Stomach (tissue), 9 donors: ENCODE data around the gene LUZP2. TPM values are rescaled to one million over a fixed set of nuclear protein-coding genes. Genes with fewer than 3 reads are reported as not detected.

ENCODE experiments used
- DNase-seq, 2 donors: peaks; one replicate each; pipeline versions ENCODE4 v3.0.0 to v3.0.0-alpha.2; 2013 to 2019
- H3K27ac ChIP-seq, 5 donors: fragments of 200-600 bp in 4 of 5; sonication (generic) in 4 of 5; one replicate each; pipeline ENCODE4 v1.5.1; 2013 to 2019; ENCODE audit warnings: mild to moderate bottlenecking in 1 of 5, moderate library complexity in 1 of 5
- H3K27me3 ChIP-seq, 3 donors: fragments of 200-600 bp; sonication (generic); one replicate each; pipeline ENCODE4 v1.5.1; 2017 to 2019; ENCODE audit warnings: mixed run types in 1 of 3
- H3K36me3 ChIP-seq, 4 donors: fragments of 200-600 bp; sonication (generic); 1 replicate in 3 of 4; 2 replicates in 1 of 4; pipeline ENCODE4 v1.5.1; 2016 to 2019
- H3K4me1 ChIP-seq, 4 donors: fragments of 200-600 bp; sonication (generic); one replicate each; pipeline ENCODE4 v1.5.1; 2016 to 2019
- H3K4me3 ChIP-seq, 4 donors: fragments of 200-600 bp; sonication (generic) in 3 of 4; one replicate each; pipeline ENCODE4 v1.5.1; 2016 to 2019; ENCODE audit warnings: mild to moderate bottlenecking in 1 of 4
- H3K9me3 ChIP-seq, 4 donors: fragments of 200-600 bp; sonication (generic); one replicate each; pipeline ENCODE4 v1.5.1; 2016 to 2019
- EP300 ChIP-seq: sonication (generic); formaldehyde crosslinking; IDR thresholded peaks from one replicate; pipeline ENCODE4 v1.6.1; 2017; ENCODE audit warnings: antibody characterized with exemption
- POLR2A ChIP-seq, 4 donors: fragments of 450-650 bp; IDR thresholded peaks; one replicate each; pipeline ENCODE4 v1.6.1; 2016; ENCODE audit warnings: antibody characterized with exemption in 4 of 4, control low read depth in 2 of 4, mild to moderate bottlenecking in 1 of 4, moderate library complexity in 1 of 4
- POLR2AphosphoS5 ChIP-seq, 3 donors: sonication (generic); formaldehyde crosslinking; IDR thresholded peaks; one replicate each; pipeline ENCODE4 v1.6.1; 2016; ENCODE audit warnings: antibody characterized with exemption in 3 of 3
- WGBS, 5 donors: extraction: QIAGEN DNeasy Blood & Tissue Kit in 3 of 5; methylation state at CpG; one replicate each; pipeline versions ENCODE4 v1.1.5 to v1.1.7; 2013 to 2018; 5-methylcytosine and 5-hydroxymethylcytosine counted together
- intact Hi-C: fragments of 100-400 bp; cut with DNase I; formaldehyde crosslinking; loops from one replicate; pipeline ENCODE4 v1.15.1; 2023; ENCODE audit warnings: low total_unique reads
- polyA plus RNA-seq, 3 donors: library from polyadenylated mRNA; stranded (reverse); fragments of 200-250 nt; gene quantifications; one replicate each; pipeline ENCODE4 v1.2.3, GENCODE V29; 2013
- total RNA-seq, 5 donors: library from RNA; depleted of rRNA; stranded (reverse); fragments of >200 nt; gene quantifications; one replicate each; pipeline versions ENCODE4 v1.1.0 to v1.2.3, GENCODE V29; 2014 to 2016
- TF ChIP-seq, protein P1 (sequence below), 7 experiments: fragments of 450-650 bp in 4 of 7; fragments of 200-600 bp in 3 of 7; sonication (generic) in 3 of 7; IDR thresholded peaks; one replicate each; pipeline ENCODE4 v1.5.1; 2016 to 2019; ENCODE audit warnings: antibody characterized with exemption in 7 of 7, control low read depth in 2 of 7, mild to moderate bottlenecking in 1 of 7
- donor health status: healthy with polysubstance abuse.
- donor health status: Bipolar disorder and iron deficiency.
- donor health status: healthy.

The LUZP2 gene
- total and polyA plus RNA-seq, 8 donors, result 0.06 to 6.8 (median 0.23) TPM; not detected in 4

DNA sequence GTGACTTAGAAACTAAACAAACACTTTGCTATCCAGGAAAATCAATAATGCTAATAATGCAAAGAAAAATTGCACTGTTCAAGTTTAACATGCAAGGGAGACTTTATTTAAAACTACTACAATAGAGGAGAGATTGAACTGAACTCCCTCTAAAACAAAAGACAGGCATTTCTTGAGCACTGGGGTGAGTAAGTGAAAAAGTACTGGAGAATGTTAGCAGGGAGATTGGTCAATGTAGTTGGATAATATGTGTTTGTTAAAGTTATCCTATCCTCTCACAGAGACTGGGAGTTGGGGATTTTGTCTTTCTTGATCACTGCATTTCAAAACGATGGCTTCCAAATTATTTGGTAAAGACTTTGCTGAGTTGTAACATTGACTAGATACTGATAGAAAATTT is 77.6 kb downstream of the LUZP2 start:
- TF ChIP-seq EP300 (no peak), POLR2A (IDR thresholded peaks at IDR 0.05) (no peak), POLR2AphosphoS5 (IDR thresholded peaks at IDR 0.05) (no peak)
- TF ChIP-seq, protein P1, sequence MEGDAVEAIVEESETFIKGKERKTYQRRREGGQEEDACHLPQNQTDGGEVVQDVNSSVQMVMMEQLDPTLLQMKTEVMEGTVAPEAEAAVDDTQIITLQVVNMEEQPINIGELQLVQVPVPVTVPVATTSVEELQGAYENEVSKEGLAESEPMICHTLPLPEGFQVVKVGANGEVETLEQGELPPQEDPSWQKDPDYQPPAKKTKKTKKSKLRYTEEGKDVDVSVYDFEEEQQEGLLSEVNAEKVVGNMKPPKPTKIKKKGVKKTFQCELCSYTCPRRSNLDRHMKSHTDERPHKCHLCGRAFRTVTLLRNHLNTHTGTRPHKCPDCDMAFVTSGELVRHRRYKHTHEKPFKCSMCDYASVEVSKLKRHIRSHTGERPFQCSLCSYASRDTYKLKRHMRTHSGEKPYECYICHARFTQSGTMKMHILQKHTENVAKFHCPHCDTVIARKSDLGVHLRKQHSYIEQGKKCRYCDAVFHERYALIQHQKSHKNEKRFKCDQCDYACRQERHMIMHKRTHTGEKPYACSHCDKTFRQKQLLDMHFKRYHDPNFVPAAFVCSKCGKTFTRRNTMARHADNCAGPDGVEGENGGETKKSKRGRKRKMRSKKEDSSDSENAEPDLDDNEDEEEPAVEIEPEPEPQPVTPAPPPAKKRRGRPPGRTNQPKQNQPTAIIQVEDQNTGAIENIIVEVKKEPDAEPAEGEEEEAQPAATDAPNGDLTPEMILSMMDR (IDR thresholded peaks at IDR 0.05), result no peak
- H3K4me3 ChIP-seq, result no peak overlapping the region
- DNase-seq, result no peak
- H3K9me3 ChIP-seq, result no peaks in the 10 kb centered on the region
- H3K36me3 ChIP-seq, result no peaks in the 10 kb centered on the region
- WGBS, 5 donors, result 64 to 89% (median 83%) methylated on average over 1 of the region's 1 CpG
- no peaks in the 10 kb centered on the region for H3K27me3 ChIP-seq
- peaks cover 0 to 6% (median 0%) of the 10 kb centered on the region in 4 donors for H3K4me1 ChIP-seq
- intact Hi-C loops, result no loop called here
- H3K27ac ChIP-seq, result no peak overlapping the region

GRCh38 chr11:24575392-24575791 is 78.5 kb downstream of the LUZP2 start:
- no peak for DNase-seq
- Histone ChIP-seq H3K9me3 (no peaks in the 10 kb centered on the region), H3K27me3 (no peaks in the 10 kb centered on the region), H3K4me1 (peaks cover 0 to 6% (median 0%) of the 10 kb centered on the region in 4 donors), H3K4me3 (no peak overlapping the region), H3K36me3 (no peaks in the 10 kb centered on the region), H3K27ac (no peak overlapping the region)
- intact Hi-C loops, result no loop called here
- no peak for TF ChIP-seq POLR2AphosphoS5 (IDR thresholded peaks at IDR 0.05)
- no peak for TF ChIP-seq EP300
- TF ChIP-seq POLR2A (IDR thresholded peaks at IDR 0.05), result no peak
- TF ChIP-seq, protein P1 (IDR thresholded peaks at IDR 0.05), result no peak
- WGBS, 5 donors, result 27 to 46% (median 33%) methylated on average over 2 of the region's 2 CpGs

GRCh38 chr11:24585192-24585591 is 88.3 kb downstream of the LUZP2 start:
- no peak for DNase-seq
- Histone ChIP-seq H3K4me1 (no peaks in the 10 kb centered on the region), H3K4me3 (no peak overlapping the region), H3K9me3 (no peaks in the 10 kb centered on the region), H3K36me3 (no peaks in the 10 kb centered on the region), H3K27ac (no peak overlapping the region), H3K27me3 (no peaks in the 10 kb centered on the region)
- intact Hi-C loops, result no loop called here
- 72 to 90% (median 76%) methylated on average over 1 of the region's 1 CpG for WGBS, 5 donors
- TF ChIP-seq POLR2A (IDR thresholded peaks at IDR 0.05), result no peak
- no peak for TF ChIP-seq POLR2AphosphoS5 (IDR thresholded peaks at IDR 0.05)
- TF ChIP-seq, protein P1 (IDR thresholded peaks at IDR 0.05), result no peak
- TF ChIP-seq EP300, result no peak

DNA sequence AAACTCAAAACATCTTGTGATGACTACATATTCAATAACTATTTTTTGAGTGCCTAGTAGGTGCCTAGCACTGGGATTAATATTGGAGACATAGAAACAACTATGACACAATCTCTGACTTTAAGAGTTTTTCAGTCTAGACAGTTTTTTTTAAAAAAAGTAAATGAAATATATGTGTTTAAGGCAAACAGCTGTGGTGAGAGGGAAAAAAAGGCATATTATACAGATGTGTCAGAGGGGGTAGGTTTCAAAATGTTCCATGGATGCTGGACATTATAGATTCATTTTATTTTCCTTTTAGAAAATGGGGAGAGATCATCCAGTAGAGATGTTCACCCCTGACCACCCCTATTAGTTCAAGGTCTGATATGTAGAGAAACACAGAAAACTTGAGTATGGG is 90.8 kb downstream of the LUZP2 start:
- Histone ChIP-seq H3K4me3 (no peak overlapping the region), H3K27ac (no peak overlapping the region), H3K9me3 (no peaks in the 10 kb centered on the region), H3K36me3 (no peaks in the 10 kb centered on the region), H3K4me1 (no peaks in the 10 kb centered on the region), H3K27me3 (no peaks in the 10 kb centered on the region)
- intact Hi-C loops, result no loop called here
- no peak for TF ChIP-seq POLR2A (IDR thresholded peaks at IDR 0.05)
- no peak for TF ChIP-seq EP300
- no peak for TF ChIP-seq POLR2AphosphoS5 (IDR thresholded peaks at IDR 0.05)
- TF ChIP-seq, protein P1 (IDR thresholded peaks at IDR 0.05), result no peak
- DNase-seq, result no peak
